Tongue (tissue), 2 donors: Measurements from ENCODE around the gene GPR6. TPM values are rescaled to one million over a fixed set of nuclear protein-coding genes. Genes with fewer than 3 reads are reported as not detected.

Experiments used
- DNase-seq: peaks from one replicate; pipeline ENCODE4 v3.0.0-alpha.2; 2015
- total RNA-seq: library from RNA; depleted of rRNA; stranded (reverse); fragments of >200 nt; gene quantifications from one replicate; pipeline ENCODE4 v1.2.3, GENCODE V29; 2014

Gene GPR6
- total RNA-seq, 1 donor from 2014 or later: 0.41 TPM

GRCh38 chr6:110002676-110003075, 24.6 kb downstream of the GPR6 start:
- no peak for DNase-seq

- DNase-seq: no peak
Observed at GRCh38 chr6:110013386-110013785, 35.3 kb downstream of the GPR6 start.

- no peak for DNase-seq
Observed at GRCh38 chr6:110015206-110015605, 37.1 kb downstream of the GPR6 start.

GRCh38 chr6:110017306-110017705, 39.2 kb downstream of the GPR6 start:
- DNase-seq: no peak

- no peak for DNase-seq
Observed at GRCh38 chr6:110017946-110018345, 39.8 kb downstream of the GPR6 start.

- DNase-seq: no peak
Observed at GRCh38 chr6:110018486-110018885, 40.4 kb downstream of the GPR6 start.

- DNase-seq: no peak
Observed at GRCh38 chr6:110020888-110021287, 42.8 kb downstream of the GPR6 start.

GRCh38 chr6:110029144-110029543, 51.0 kb downstream of the GPR6 start:
- no peak for DNase-seq

Other genes starting within 250 kb of the GPR6 start
- 11.8 TPM for gene WASF1, start 201.4 kb downstream of the GPR6 start, total RNA-seq
- 30.0 TPM for gene CDC40, start 202.1 kb downstream of the GPR6 start, total RNA-seq